NCI-H526 (cell line): ENCODE data around the gene CABP7.

ENCODE experiments used
- DNase-seq, 2 experiments: peaks; one replicate each; lab custom pipeline; 2025; lab: John Stamatoyannopoulos, UW

CABP7 gene

DNA sequence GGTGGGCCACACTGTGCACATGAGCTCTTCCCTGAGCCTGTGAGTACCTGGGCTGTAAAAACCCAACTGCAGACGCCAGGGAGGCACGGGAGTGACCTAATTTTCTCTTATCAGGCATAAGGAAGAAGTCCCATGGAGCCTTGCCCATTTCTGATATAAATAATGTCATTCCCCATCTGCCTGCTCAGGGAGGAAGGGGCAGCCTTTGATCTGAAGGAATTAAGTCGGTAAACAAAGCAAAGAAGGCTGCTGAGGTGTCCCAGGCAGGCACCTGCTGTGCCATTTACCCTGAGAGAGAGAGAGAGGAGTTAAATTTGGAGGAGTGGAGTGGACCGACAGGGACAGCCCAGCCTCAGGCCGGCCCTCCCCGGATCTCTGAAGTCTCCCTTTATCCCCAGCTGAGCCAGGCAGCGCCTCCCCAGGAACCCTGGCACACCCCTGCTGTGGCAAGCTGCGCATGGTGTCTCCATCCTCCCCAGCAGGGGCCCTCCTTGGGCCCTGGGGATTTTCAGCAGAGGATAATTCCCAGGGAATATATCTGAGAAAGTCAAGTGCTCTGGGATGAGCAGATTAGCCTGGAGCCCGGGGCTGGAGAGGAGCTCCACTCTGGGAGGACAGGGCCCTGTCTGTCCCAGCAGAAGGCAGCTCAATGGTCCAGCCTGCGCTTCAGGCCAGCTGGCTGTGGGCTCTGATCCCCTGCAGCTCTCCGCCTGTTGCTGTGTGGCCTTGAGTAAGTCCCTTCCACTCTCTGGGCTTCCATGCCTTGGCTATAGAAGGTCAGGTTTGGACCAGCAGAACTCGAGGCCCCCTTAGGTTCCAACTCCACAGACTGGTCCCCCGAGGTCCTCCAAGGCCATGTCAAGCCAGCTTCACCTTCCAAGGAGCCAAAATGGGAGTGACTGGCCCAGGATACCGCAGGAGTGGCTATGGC is 17.5 kb upstream of the CABP7 start:
- DNase-seq = no peak

DNA sequence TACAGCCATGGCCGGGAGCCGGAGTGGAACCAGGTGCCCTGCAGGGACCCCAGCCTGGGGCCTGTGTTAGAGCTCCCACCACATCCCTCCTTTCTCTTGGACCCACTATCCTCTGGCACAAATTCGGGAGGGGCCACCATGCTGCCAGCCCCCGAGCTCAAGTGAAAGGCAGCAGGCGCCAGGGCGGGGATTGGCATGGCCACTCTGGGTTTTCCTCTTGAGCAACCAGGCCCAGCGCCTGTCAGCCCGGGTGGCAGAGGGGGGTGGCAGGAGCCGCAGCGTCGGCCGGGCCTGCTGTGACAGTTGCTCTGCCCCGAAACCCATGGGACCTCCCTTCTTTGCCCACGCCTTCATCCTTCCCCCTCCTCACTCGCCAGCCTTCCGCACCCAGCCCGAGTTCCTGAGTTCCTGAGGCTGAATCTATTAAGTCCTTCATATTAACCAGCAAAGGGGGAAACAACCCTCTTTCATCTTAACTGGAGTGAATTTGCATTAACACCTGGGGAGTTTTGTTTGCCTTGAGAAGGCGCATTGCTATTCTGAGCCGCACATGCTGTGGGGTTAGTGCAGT is 16.8 kb upstream of the CABP7 start:
- DNase-seq = peak; percentile 65 to 68

DNA sequence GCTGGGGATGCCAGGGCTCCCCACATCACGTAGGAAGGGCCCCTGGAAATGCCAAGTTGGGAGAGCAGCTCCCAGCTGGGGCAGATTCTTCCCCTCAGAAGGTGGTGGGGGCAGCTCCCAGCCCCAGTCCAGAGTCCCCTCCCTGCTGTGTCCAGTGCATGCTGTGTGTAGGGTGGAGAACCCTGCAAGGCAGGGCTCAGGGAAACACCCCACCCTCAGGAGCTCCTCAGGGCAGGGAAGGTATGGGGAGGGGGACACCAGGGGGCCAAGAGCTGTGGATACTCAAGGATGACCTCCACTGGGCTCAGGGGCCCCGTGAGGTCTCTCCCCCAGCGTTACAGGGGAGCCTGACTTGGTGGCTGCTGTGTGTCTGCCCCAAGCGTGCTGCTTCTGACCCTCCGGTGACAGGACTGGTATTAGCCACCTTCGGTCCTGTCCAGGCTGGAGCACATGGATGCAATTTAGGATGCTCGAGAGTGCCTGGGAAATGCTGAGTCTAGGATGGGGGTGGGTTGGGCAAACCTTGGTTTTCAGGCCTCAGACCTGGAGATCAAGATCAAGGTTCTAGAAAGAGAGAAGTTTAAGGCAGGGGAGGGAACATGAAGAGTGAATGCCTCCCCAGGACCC is 16.1 kb upstream of the CABP7 start:
- DNase-seq = no peak

DNA sequence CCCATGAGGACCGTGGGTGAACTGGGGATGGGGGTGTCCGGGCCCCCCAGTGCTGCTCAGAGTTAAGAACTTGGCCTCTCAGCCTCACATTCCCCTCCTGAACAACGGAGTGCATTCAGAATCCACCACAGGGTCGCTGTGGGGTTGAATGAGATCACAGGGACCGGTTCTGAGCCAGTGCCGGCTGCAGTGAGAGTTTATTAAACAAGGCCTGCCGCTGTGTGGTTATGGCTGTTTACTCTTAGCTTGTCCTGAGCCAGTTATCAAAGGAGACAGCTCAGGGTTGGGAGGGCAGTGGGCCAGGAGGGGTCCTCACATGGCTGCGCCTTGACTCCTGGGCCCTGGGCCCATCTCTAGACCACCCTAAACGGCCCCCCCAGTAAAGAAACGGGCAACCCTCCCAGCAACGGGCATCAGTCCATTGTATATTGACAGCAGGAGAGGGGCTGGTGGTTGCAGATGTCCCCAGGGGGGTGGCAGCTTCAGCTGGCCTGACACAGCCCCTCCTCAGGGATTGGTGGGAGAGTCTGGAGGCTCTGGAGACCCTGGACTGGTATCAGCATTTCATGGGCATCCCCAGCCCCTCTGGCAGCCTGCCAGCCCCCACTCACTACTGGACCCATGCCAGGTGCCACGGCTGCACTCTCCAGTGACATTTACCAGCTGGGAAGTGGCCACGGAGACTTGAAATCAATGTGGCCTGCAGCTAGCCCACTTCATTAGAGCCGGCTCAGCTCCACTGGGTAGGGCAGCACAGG is 15.1 kb upstream of the CABP7 start:
- DNase-seq = peak in 1 of 2 experiments; percentile 56

DNA sequence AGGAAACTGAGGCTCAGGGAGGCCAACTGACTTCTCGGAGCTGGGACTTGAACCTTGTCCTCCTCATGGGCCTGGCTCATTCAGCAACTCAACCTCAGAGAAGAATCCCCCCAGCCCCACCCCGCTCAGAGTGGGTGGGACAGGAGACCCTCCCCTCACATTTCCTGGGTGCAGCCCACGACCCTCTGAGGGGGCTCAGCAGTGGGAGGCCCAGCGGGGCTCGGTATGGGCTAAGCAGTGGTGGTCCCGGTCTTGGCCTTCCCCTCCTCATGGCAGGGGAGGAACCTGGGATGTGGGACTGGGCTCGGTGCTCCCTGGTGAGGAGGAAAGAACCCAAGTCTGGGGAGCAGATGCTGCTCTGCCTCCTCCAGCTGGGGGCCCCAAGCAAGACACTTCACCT is 14.2 kb upstream of the CABP7 start:
- DNase-seq = no peak

DNA sequence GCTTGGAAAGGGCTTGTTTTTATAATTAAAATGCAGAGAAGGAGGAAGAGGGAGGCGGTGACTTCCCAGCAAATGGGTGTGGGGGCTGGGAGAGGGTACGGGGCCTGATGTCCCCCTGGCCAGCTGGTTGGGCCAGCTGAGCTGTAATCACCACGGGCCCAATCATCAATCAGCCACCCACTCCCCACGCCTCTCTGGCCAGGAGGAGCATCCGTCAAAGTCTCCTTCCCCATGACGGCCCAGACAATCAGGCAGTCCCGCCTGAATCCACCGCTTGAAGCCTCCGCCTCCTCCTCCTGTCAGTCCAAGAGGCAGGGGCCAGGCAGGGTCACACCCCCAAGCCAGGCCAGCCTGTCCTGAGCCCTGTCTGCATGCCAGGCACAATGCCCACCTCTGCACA is 13.3 kb upstream of the CABP7 start:
- no peak for DNase-seq

DNA sequence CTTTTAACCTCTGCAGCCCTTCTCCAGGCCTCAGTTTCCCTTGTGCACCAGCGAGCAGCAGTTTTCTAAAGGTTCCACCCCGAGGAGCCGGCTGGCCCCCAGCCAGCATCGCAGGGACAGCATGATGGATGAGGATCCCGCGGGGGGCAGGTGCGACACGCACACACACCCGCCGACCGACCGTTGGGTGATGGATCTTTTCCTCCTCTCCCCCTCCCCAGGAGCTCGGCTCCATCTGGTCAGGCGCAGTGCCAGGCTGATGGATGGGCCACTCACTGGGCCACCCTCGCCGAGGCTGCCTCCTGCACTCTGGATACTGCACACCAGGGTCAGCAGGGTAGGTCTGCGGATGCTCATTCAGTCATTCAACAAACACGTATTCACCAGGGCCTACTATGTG is 12.8 kb upstream of the CABP7 start:
- DNase-seq = no peak

DNA sequence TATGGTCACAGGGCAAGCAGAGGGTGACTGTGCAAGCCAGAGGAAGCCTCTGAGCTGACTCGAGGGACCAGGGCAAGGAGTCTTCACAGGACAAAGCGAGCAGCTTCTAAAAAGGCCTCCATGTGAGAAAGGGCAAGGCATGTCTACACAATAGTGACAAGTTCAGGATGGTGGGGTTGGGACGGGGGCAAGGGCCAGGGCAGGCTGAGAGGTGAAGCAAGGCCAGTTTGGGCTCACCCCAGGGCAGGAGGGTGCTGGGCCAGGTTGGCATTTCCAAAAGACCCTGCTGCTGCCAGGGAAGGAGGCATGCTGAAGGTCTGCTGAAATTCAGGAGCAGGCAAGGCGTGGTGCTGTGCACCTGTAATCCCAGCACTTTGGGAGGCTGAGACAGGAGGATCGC is 12.3 kb upstream of the CABP7 start:
- no peak for DNase-seq

DNA sequence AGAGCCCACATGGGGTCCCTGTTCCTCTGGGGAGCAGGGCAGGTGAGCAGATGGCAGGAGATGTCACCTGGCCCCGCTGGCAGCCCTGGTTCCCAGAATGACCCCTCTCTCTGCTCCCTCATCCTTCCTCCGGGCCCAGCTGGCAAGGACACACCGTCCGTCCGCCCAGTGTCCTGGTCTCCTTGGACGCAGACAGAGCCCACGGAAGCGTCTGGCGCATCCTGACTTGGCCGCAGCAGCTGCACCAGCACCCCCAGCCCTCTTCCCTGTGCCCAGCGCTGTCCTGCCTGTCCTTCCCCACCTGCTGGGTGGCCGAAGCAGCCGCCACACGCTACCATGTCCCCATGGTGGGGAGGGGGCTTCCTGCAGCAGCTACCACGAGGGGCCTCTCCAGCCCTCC is 9.6 kb upstream of the CABP7 start:
- no peak for DNase-seq

DNA sequence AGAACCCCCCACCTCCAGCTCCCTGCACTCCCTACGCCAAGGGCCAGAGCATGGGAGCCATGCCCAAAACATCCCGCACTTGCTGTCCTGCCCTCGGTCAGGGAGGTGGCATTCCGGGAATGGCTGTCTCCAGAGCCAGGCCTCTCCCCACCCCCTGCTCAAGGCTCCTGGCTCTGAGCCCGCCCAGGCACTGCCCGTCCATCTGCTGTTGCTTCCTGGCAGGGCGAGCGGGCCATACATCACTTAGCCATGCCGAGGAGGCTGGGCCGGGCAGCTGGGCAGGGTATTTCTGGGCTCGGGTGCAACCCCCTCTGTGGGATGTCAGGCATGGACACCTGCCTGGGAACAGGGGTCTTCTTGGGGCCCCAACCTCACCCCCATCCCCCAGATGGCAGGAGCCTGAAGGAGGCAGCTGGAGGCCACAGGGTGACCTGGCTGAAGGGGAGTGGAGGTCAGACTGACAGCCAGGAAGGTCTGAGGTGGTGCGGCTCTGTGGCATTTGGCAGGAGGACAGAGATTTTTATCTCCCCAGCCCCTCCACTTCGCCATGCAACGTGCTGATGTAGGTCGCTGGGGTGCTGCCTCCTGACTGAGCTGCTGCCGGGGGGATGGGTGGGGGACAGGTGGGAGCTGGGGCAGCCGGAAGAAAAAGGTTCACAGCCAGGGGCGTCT is 8.7 kb upstream of the CABP7 start:
- no peak for DNase-seq

DNA sequence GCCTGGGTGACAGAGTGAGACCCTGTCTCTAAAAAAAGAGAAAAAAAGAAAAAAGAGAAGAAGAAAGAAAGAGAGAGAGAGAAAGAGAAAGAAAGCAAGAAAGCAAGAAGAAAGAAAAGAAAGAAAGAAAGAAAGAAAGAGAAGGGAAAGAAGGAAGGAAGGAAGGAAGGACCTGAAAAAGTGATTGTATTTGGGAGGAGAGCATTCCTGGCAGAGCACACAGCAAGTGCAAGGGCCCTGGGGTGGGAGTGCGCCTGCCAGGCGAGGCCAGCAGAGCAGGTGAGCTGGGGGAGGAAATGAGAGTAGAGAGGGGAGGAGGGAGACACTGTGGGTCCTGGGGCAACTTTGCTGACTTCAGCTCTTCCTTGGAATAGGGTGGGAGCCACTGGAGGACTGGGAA is 7.7 kb upstream of the CABP7 start:
- DNase-seq = no peak

DNA sequence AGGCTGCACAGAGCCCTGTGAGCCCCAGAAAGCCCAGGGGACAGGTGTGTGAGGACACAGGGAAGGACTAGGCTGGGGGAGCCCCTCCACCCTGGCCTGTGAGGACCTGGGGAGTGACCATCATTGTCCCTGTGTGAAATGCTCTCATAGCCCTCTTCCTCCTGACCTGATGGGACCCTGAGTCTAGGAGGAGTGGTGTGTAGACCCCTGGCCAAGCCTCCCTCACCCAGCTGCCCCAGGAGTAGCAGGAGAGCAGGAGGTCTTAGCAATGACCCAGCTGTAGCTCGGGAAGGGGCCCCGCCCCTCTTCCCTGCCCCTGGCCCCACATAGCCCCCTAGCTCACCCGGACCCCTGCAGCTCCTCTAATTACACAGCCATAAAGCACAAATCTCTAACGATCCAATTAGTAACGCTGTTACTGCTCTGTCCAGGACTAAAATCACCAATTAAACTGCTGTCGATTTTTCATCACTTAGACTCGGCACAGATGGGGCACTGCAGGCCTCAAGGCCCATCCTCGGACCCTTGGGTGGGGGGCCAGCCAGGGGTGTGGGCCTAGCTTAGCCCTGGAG is 6.6 kb upstream of the CABP7 start:
- no peak for DNase-seq

DNA sequence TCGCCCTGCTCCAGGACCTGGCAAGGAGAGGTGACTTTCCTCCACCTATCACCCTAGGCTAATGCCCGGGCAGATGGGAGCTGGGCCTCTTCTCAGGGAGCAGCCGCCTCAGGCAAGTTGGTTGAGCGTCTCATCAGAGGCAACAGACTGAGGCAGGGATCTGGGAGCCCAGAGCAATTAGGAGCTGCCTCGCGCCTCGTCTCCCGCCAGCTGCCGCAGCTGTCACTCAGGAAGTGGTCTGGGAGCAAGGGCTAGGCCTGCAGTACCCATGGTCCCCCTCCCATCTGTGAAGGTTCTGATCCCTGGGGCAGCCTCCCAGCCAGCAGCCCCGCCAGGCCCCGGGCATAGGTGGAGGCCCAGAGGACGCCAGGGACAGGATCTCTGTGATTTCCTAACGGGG is 4.6 kb upstream of the CABP7 start:
- DNase-seq = peak; percentile 6 to 44

DNA sequence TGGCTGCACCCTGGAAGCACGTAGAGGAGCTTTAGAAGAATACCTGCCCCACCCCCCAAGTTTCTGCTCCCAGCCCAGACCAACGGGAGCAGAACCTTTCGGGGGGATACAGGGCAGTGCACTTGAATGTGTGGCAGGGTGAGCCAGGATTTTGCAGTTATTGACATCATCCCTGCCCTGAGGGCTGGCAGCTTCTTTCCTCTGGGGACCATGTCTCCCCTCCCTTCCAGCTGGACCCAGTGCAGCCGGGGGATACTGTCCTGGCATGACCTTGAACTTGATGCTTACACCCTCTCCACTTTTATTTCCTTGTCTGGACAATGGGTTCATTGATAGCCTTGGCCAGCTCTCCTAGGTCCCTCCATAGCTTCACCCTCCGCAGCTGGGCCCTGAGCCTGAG is 4.1 kb upstream of the CABP7 start:
- no peak for DNase-seq

DNA sequence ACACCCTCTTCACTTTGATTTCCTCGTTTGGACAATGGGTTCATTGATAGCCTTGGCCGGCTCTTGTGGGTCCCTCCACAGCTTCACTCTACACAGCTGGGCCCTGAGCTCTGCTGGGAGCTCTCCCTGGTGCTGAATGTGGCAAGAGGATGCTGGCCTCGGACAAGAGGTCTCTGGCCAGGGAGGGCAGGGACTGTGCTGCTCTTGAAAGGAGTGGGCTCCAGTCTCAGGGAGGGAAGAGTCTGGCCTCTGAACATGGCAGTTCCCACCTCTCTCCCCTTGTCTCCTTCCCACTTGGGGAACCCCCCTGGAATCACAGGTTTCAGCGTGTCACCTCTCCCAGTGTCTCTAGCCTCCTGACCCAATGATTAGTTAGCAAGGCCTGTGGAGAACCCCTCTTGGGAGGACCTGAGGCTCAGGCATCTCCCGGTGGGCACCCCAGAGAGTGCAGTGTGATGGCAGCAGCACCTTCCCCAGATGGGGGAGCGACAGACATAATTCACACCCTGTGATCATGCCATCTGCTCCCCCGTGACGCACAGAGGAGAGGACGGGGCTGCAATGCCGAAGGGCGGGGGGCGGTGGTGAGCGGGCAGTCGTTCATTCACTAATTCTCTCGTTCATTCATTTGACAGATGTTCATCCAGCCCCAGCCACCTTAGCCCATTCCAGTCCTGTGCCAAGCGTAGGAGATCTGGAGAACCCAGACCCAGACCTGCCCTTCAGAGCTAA is 2.8 kb upstream of the CABP7 start:
- DNase-seq = peak in 1 of 2 experiments; percentile 34

DNA sequence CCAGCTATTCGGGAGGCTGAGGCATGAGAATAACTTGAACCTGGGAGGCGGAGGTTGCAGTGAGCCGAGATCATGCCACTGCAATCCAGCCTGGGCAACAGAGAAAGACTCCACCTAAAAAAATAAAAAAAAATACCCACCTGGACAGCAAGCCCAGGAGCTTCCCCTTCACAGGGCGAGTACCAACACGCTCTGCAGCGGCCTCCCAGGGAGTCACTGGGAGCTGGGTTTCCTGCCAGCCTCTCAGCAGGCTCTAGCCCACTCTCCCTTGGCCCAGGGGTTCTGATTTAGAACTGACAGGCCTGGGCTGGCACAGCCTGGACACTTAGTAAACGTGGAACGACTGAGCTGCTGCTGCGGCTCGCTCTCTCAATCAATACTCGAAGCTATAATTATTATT is 2.0 kb upstream of the CABP7 start:
- peak in 1 of 2 experiments; percentile 41 for DNase-seq

DNA sequence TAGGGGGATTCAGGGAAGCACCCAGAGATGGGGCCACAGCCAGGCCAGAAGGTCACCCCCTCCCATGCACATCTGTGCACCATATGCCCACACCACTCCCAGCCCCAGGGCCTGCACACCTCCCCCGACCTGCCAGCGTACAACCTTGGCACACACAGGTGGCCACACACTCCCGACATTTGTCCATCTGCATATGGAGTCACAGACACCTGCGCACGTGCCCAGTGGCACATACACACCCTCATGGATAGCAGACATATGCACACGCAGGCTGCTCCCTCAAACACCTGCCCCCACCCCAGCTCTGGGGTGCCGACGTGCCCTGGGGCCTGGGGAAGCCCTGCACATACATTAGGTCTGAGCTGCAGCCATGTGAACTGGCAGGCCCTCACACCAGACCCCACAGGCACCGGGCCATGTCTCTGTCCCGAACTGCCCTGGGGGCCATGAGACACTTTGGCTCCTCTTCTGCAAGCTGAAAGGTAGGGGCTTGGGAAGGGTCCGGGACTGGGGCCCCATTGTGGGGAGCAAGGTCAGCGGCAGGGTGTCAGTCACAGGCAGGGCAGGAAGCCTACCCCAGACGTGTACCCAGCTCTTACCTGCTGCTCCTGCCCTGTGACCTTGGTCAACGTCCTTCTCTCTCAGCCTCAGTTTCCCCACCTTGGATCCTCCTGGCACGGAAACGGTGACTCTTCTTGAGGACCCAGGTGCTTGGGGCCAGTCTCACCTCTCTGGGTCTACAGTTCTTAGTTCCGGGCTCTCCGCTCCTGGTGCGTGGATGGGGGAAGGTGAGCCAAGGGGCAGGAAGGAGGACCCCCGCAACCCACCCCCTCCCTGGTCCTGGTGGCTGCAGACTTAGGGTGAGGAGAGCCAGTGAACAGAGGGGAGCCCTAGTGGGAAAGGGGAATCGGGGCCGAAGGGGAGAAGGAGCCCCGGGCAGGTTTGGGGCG is 579 bp upstream of the CABP7 start:
- DNase-seq = no peak

DNA sequence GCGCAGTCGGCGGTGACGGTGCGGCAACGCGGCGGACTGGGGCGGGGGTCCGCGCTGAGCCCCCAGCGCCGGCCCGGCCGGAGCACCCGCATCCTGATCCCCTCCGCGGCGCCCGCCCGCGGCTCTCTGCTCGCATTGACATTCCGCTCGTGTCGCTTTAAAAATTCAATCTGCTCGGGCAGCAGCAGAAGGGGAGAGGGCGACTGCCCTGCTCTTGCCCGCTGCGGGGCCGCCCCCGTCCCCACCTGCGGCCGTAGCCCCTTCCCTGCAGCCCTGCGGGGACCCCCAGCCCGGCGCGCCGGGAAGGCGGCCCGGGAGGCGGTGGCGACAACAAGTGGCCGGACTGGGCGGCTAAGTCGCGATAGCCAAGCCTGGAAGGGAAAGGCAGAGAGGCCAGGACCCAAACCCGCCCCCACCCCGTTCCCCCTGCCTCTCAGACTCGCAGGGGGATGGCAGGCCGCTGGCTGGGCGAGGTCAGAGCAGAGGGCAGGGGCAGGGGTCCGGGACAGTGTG is 1.1 kb downstream of the CABP7 start:
- DNase-seq = no peak

DNA sequence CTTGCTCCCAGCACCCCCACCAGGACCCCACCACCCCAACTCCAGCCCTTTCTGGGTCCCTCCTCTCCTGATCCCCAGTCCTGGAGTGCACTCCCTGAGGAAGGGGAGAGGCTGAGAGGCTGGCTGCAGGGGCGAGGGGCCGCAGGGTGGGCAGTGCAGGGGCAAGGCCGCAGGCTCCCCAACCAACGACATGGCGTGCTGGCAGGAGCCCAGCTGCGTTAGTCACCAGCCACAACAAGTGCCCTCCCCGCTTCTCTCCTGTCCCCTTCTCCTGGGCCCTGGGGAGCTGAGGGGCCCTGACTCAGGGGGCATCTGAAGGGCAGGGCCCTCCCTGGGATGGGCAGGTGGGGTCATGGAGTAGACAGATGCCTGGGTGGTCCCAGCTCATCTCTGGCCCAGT is 2.3 kb downstream of the CABP7 start:
- no peak for DNase-seq
